A172 (cell line): ENCODE data around the gene ZNF586. TPM values are rescaled to one million over a fixed set of nuclear protein-coding genes. Genes with fewer than 3 reads are reported as not detected.
A peak's percentile ranks its signal among the peaks of the same experiment; 100 is the strongest.
"Not testable (repeated sequence)": the region's sequence is repeated elsewhere in the genome, so short reads cannot be mapped to it uniquely, and the experiment has no call there.

Experiments used
- DNase-seq: peaks from one replicate; pipeline ENCODE4 v3.0.0-alpha.2; 2015; ENCODE audit warnings: low spot score
- total RNA-seq: library from RNA; depleted of rRNA; stranded (reverse); fragments of >200 nt; shearing (Covaris generic); gene quantifications from 2 replicates; pipeline ENCODE4 v1.2.3, GENCODE V29; 2014; rRNA removed

Gene ZNF586
- total RNA-seq, 1 experiment from 2014 or later, result 24.6 TPM

DNA sequence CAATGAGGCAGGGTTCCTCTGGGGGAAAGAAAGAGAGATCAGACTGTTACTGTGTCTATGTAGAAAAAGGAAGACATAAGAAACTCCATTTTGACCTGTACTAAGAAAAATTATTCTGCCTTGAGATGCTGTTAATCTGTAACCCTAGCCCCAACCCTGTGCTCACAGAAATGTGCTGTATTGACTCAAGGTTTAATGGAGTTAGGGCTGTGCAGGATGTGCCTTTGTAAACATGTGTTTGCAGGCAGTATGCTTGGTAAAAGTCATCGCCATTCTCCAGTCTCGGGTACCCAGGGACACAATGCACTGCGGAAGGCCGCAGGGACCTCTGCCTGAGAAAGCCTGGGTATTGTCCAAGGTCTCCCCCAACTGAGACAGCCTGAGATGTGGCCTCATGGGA lies 54.1 kb downstream of the ZNF586 start:
- DNase-seq, result not testable (repeated sequence)

DNA sequence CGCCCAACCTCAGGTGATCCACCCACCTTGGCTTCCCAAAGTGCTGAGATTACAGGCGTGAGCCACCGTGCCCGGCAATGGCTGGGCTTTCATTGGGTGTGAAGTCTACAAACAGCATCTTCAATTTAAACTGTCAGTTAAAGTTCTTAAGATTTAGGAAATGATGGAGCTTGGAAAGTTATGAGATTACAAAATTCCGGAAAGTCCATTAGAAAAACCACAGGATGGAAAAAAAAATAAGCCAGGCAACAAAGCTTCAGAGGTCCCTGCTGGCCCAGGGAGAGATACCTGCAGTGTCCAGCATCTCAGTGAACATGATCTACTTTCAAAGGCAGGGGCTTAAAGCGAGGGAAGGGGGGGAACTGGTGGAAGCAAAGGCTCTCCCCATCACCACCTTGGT lies 56.0 kb downstream of the ZNF586 start:
- no peak for DNase-seq

DNA sequence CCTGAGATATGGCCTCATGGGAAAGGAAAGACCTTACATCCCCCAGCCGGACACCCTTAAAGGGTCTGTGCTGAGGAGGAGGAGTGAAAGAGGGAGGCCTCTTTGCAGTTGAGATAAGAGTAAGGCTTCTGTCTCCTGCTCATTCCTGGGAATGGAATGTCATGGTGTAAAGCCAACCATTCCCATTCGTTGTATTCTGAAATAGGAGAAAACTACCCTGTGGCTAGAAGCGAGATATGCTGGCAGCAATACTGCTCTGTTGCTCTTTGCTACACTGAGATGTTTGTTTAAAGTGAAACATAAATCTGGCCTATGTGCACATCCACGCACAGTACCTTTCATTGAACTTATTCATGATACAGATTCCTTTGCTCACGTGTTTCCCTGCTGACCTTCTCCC lies 59.8 kb downstream of the ZNF586 start:
- DNase-seq, result no peak

DNA sequence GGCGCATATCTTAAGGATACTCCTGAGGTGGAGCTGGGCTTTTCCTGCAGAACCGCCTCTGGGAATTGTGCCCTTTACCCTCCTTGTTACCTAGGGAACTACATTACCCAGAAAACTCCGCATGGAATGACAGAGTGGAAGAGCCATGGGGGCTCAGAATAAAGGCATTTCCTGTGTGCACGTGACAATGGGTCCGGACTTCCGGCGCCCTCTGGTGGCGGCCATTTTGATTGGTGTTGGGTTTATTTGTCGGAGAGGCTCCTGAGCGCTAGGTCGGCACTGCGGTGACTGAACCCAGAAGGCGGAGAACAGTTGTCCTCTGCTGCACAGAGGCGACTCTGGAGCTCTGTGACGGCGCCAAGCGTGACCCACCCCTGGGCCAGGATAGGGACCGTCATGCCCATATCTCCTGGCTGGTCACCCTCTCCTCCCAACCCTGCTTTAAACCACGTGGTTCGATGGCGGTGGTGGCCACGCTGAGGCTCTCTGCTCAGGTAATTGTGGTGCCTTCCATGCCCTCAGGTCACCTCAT lies 60.7 kb downstream of the ZNF586 start, which contains the start of gene ZNF587B:
Gene ZNF587B, plus strand, starts transcription at position 229 of the 532 bp plus-strand sequence. Its CDS starts 230 bp downstream, at position 459.
- DNase-seq, result peak; percentile 45

Other genes starting within 250 kb of the ZNF586 start
- gene ZNF549, start 242.3 kb upstream of the ZNF586 start, total RNA-seq, result 5.4 and 6.1 TPM in 2 replicates
- gene ZNF550, start 209.8 kb upstream of the ZNF586 start, total RNA-seq, result 4.9 and 5.0 TPM in 2 replicates
- 8.5 TPM in 2 replicates for gene ZNF416, start 190.8 kb upstream of the ZNF586 start, total RNA-seq
- gene ZIK1, start 185.5 kb upstream of the ZNF586 start, total RNA-seq, result not detected in 2 replicates
- gene ZNF530, start 169.8 kb upstream of the ZNF586 start, total RNA-seq, result 13.6 and 20.2 TPM in 2 replicates
- 36.0 and 48.8 TPM in 2 replicates for gene ZNF134, start 155.4 kb upstream of the ZNF586 start, total RNA-seq
- gene ZNF211, start 136.5 kb upstream of the ZNF586 start, total RNA-seq, result 15.5 and 15.8 TPM in 2 replicates
- gene ZSCAN4, start 100.7 kb upstream of the ZNF586 start, total RNA-seq, result 0.12 TPM in 1 of 2 replicates, not detected in the other
- 11.2 and 18.7 TPM in 2 replicates for gene ZNF551, start 87.7 kb upstream of the ZNF586 start, total RNA-seq
- not detected in 2 replicates for gene ZNF154, start 60.5 kb upstream of the ZNF586 start, total RNA-seq
- not detected in 2 replicates for gene ZNF671, start 42.1 kb upstream of the ZNF586 start, total RNA-seq
- 20.9 and 26.1 TPM in 2 replicates for gene ZNF776, start 22.9 kb upstream of the ZNF586 start, total RNA-seq
- gene ZNF552, start 45.2 kb downstream of the ZNF586 start, total RNA-seq, result 4.6 and 11.6 TPM in 2 replicates
- gene ZNF587B, start 60.6 kb downstream of the ZNF586 start, total RNA-seq, result 22.9 and 26.6 TPM in 2 replicates
- 24.7 and 31.9 TPM in 2 replicates for gene ZNF587, start 80.2 kb downstream of the ZNF586 start, total RNA-seq
- gene ZNF814, start 119.4 kb downstream of the ZNF586 start, total RNA-seq, result 0.29 and 1.7 TPM in 2 replicates
- gene ZNF417, start 146.9 kb downstream of the ZNF586 start, total RNA-seq, result 10.1 and 11.7 TPM in 2 replicates
- gene ZNF418, start 165.7 kb downstream of the ZNF586 start, total RNA-seq, result 0.07 and 0.31 TPM in 2 replicates
- gene ZNF256, start 178.0 kb downstream of the ZNF586 start, total RNA-seq, result 3.1 and 3.7 TPM in 2 replicates
- gene C19orf18, start 204.9 kb downstream of the ZNF586 start, total RNA-seq, result not detected in 2 replicates
- gene ZNF606, start 233.1 kb downstream of the ZNF586 start, total RNA-seq, result 0.07 TPM in 1 of 2 replicates, not detected in the other